Stomach (tissue), 9 donors: ENCODE results near the gene ONECUT3. TPM values are rescaled to one million over a fixed set of nuclear protein-coding genes. Genes with fewer than 3 reads are reported as not detected.

ENCODE experiments used
- DNase-seq, 2 donors: peaks; one replicate each; pipeline versions ENCODE4 v3.0.0 to v3.0.0-alpha.2; 2013 to 2019
- H3K27ac ChIP-seq, 5 donors: fragments of 200-600 bp in 4 of 5; sonication (generic) in 4 of 5; one replicate each; pipeline ENCODE4 v1.5.1; 2013 to 2019; ENCODE audit warnings: mild to moderate bottlenecking in 1 of 5, moderate library complexity in 1 of 5
- H3K27me3 ChIP-seq, 3 donors: fragments of 200-600 bp; sonication (generic); one replicate each; pipeline ENCODE4 v1.5.1; 2017 to 2019; ENCODE audit warnings: mixed run types in 1 of 3
- H3K36me3 ChIP-seq, 4 donors: fragments of 200-600 bp; sonication (generic); 1 replicate in 3 of 4; 2 replicates in 1 of 4; pipeline ENCODE4 v1.5.1; 2016 to 2019
- H3K4me1 ChIP-seq, 4 donors: fragments of 200-600 bp; sonication (generic); one replicate each; pipeline ENCODE4 v1.5.1; 2016 to 2019
- H3K4me3 ChIP-seq, 4 donors: fragments of 200-600 bp; sonication (generic) in 3 of 4; one replicate each; pipeline ENCODE4 v1.5.1; 2016 to 2019; ENCODE audit warnings: mild to moderate bottlenecking in 1 of 4
- H3K9me3 ChIP-seq, 4 donors: fragments of 200-600 bp; sonication (generic); one replicate each; pipeline ENCODE4 v1.5.1; 2016 to 2019
- CTCF ChIP-seq, 7 experiments: fragments of 450-650 bp in 4 of 7; fragments of 200-600 bp in 3 of 7; sonication (generic) in 3 of 7; IDR thresholded peaks; one replicate each; pipeline ENCODE4 v1.5.1; 2016 to 2019; ENCODE audit warnings: antibody characterized with exemption in 7 of 7, control low read depth in 2 of 7, mild to moderate bottlenecking in 1 of 7
- EP300 ChIP-seq: sonication (generic); formaldehyde crosslinking; IDR thresholded peaks from one replicate; pipeline ENCODE4 v1.6.1; 2017; ENCODE audit warnings: antibody characterized with exemption
- POLR2A ChIP-seq, 4 donors: fragments of 450-650 bp; IDR thresholded peaks; one replicate each; pipeline ENCODE4 v1.6.1; 2016; ENCODE audit warnings: antibody characterized with exemption in 4 of 4, control low read depth in 2 of 4, mild to moderate bottlenecking in 1 of 4, moderate library complexity in 1 of 4
- POLR2AphosphoS5 ChIP-seq, 3 donors: sonication (generic); formaldehyde crosslinking; IDR thresholded peaks; one replicate each; pipeline ENCODE4 v1.6.1; 2016; ENCODE audit warnings: antibody characterized with exemption in 3 of 3
- WGBS, 5 donors: extraction: QIAGEN DNeasy Blood & Tissue Kit in 3 of 5; methylation state at CpG; one replicate each; pipeline versions ENCODE4 v1.1.5 to v1.1.7; 2013 to 2018; 5-methylcytosine and 5-hydroxymethylcytosine counted together
- intact Hi-C: fragments of 100-400 bp; cut with DNase I; formaldehyde crosslinking; loops from one replicate; pipeline ENCODE4 v1.15.1; 2023; ENCODE audit warnings: low total_unique reads
- polyA plus RNA-seq, 3 donors: library from polyadenylated mRNA; stranded (reverse); fragments of 200-250 nt; gene quantifications; one replicate each; pipeline ENCODE4 v1.2.3, GENCODE V29; 2013
- total RNA-seq, 5 donors: library from RNA; depleted of rRNA; stranded (reverse); fragments of >200 nt; gene quantifications; one replicate each; pipeline versions ENCODE4 v1.1.0 to v1.2.3, GENCODE V29; 2014 to 2016
- donor health status: healthy with polysubstance abuse.
- donor health status: Bipolar disorder and iron deficiency.
- donor health status: healthy.

The ONECUT3 gene
- total and polyA plus RNA-seq, 8 donors: 0.13 to 0.37 (median 0.29) TPM; not detected in 5

GRCh38 chr19:1752009-1752756 lies 1.1 kb upstream of the ONECUT3 start:
- no peak for TF ChIP-seq CTCF (IDR thresholded peaks at IDR 0.05)
- TF ChIP-seq POLR2A (IDR thresholded peaks at IDR 0.05): no peak
- TF ChIP-seq POLR2AphosphoS5 (IDR thresholded peaks at IDR 0.05): no peak
- TF ChIP-seq EP300: no peak
- H3K36me3 ChIP-seq: no peaks in the 10 kb centered on the region
- intact Hi-C loops: no loop called here
- no peak for DNase-seq
- no peak overlapping the region for H3K4me3 ChIP-seq
- 3 to 24% (median 9%) methylated on average over 12 to 16 of the region's 16 CpGs for WGBS, 5 donors
- H3K27ac ChIP-seq: no peak overlapping the region
- peaks cover 26 to 65% (median 59%) of the 10 kb centered on the region in 4 donors for H3K4me1 ChIP-seq
- H3K27me3 ChIP-seq: peaks cover 66 to 97% (median 89%) of the 10 kb centered on the region in 3 donors
- H3K9me3 ChIP-seq: no peaks in the 10 kb centered on the region

GRCh38 chr19:1754018-1754635 lies 821 bp downstream of the ONECUT3 start:
- H3K4me3 ChIP-seq: peak overlapping the region in 1 of 4 donors; percentile 44
- peaks cover 15 to 61% (median 52%) of the 10 kb centered on the region in 4 donors for H3K4me1 ChIP-seq
- peaks cover 73 to 97% (median 89%) of the 10 kb centered on the region in 3 donors for H3K27me3 ChIP-seq
- no peak for DNase-seq
- intact Hi-C loops: no loop called here
- TF ChIP-seq EP300 (no peak), CTCF (IDR thresholded peaks at IDR 0.05) (no peak), POLR2AphosphoS5 (IDR thresholded peaks at IDR 0.05) (no peak), POLR2A (IDR thresholded peaks at IDR 0.05) (no peak)
- 0 to 2% (median 2%) methylated on average over 22 to 103 of the region's 105 CpGs; no CpG with 5 or more reads in 1 of the 5 donors for WGBS, 5 donors
- no peaks in the 10 kb centered on the region for H3K36me3 ChIP-seq
- no peaks in the 10 kb centered on the region for H3K9me3 ChIP-seq
- no peak overlapping the region for H3K27ac ChIP-seq

GRCh38 chr19:1754636-1755466 lies 1.5 kb downstream of the ONECUT3 start:
- TF ChIP-seq EP300 (no peak), CTCF (IDR thresholded peaks at IDR 0.05) (no peak), POLR2A (IDR thresholded peaks at IDR 0.05) (no peak), POLR2AphosphoS5 (IDR thresholded peaks at IDR 0.05) (no peak)
- Histone ChIP-seq H3K9me3 (no peaks in the 10 kb centered on the region), H3K4me1 (peaks cover 8 to 53% (median 45%) of the 10 kb centered on the region in 4 donors), H3K4me3 (peak overlapping the region in 2 of 4 donors; percentile 14 to 44), H3K27me3 (peaks cover 74 to 97% (median 89%) of the 10 kb centered on the region in 3 donors), H3K36me3 (no peaks in the 10 kb centered on the region), H3K27ac (no peak overlapping the region)
- 1 to 5% (median 2%) methylated on average over 14 to 80 of the region's 80 CpGs for WGBS, 5 donors
- no peak for DNase-seq
- intact Hi-C loops: no loop called here
